ENCODE measurements around the gene AP4B1.
A peak's percentile ranks its signal among the peaks of the same experiment; 100 is the strongest.

Gene AP4B1

GRCh38 chr1:113912594-113913311, 8.2 kb upstream of the AP4B1 start:
- Histone ChIP-seq H3K9ac (ENCODE audit: low read length) (peak overlapping the region; percentile 17), H3K27me3 (replicated peaks; ENCODE audit: control insufficient read depth, insufficient read depth, low read length) (no peaks in the 10 kb centered on the region), H3K4me1 (ENCODE audit: control insufficient read depth, insufficient read depth, low read length) (peaks cover 13% of the 10 kb centered on the region), H3K4me3 (ENCODE audit: low read length) (peak overlapping the region; percentile 28), H3K9me3 (ENCODE audit: control insufficient read depth, low read length) (no peaks in the 10 kb centered on the region), H3K36me3 (ENCODE audit: control insufficient read depth, insufficient read depth, low read length, severe bottlenecking) (peaks cover 26% of the 10 kb centered on the region)
- DNase-seq (ENCODE audit: low read depth): peak; percentile 34

- H3K4me1 ChIP-seq (ENCODE audit: control insufficient read depth, insufficient read depth, low read length): peaks cover 14% of the 10 kb centered on the region
- H3K9me3 ChIP-seq (ENCODE audit: control insufficient read depth, low read length): no peaks in the 10 kb centered on the region
- no peak for DNase-seq (ENCODE audit: low read depth)
- no peaks in the 10 kb centered on the region for H3K27me3 ChIP-seq (replicated peaks; ENCODE audit: control insufficient read depth, insufficient read depth, low read length)
- H3K36me3 ChIP-seq (ENCODE audit: control insufficient read depth, insufficient read depth, low read length, severe bottlenecking): peaks cover 13% of the 10 kb centered on the region
- peak overlapping the region; percentile 89 for H3K4me3 ChIP-seq (ENCODE audit: low read length)
- H3K9ac ChIP-seq (ENCODE audit: low read length): peak overlapping the region; percentile 92
Measured at GRCh38 chr1:113905435-113905861, 849 bp upstream of the AP4B1 start.

GRCh38 chr1:113904293-113904673, 316 bp downstream of the AP4B1 start:
- Histone ChIP-seq H3K9me3 (ENCODE audit: control insufficient read depth, low read length) (no peaks in the 10 kb centered on the region), H3K36me3 (ENCODE audit: control insufficient read depth, insufficient read depth, low read length, severe bottlenecking) (peaks cover 21% of the 10 kb centered on the region), H3K9ac (ENCODE audit: low read length) (peak overlapping the region; percentile 92), H3K4me3 (ENCODE audit: low read length) (peak overlapping the region; percentile 89), H3K27me3 (replicated peaks; ENCODE audit: control insufficient read depth, insufficient read depth, low read length) (no peaks in the 10 kb centered on the region), H3K4me1 (ENCODE audit: control insufficient read depth, insufficient read depth, low read length) (peaks cover 23% of the 10 kb centered on the region)
- no peak for DNase-seq (ENCODE audit: low read depth)

- peaks cover 28% of the 10 kb centered on the region for H3K4me1 ChIP-seq (ENCODE audit: control insufficient read depth, insufficient read depth, low read length)
- no peaks in the 10 kb centered on the region for H3K9me3 ChIP-seq (ENCODE audit: control insufficient read depth, low read length)
- peak overlapping the region; percentile 89 for H3K4me3 ChIP-seq (ENCODE audit: low read length)
- peaks cover 18% of the 10 kb centered on the region for H3K36me3 ChIP-seq (ENCODE audit: control insufficient read depth, insufficient read depth, low read length, severe bottlenecking)
- peak; percentile 8 for DNase-seq (ENCODE audit: low read depth)
- H3K9ac ChIP-seq (ENCODE audit: low read length): peak overlapping the region; percentile 92
- H3K27me3 ChIP-seq (replicated peaks; ENCODE audit: control insufficient read depth, insufficient read depth, low read length): no peaks in the 10 kb centered on the region
Measured at GRCh38 chr1:113903501-113904292, 902 bp downstream of the AP4B1 start.

- Histone ChIP-seq H3K27me3 (replicated peaks; ENCODE audit: control insufficient read depth, insufficient read depth, low read length) (no peaks in the 10 kb centered on the region), H3K9me3 (ENCODE audit: control insufficient read depth, low read length) (no peaks in the 10 kb centered on the region), H3K4me3 (ENCODE audit: low read length) (no peak overlapping the region), H3K36me3 (ENCODE audit: control insufficient read depth, insufficient read depth, low read length, severe bottlenecking) (peaks cover 31% of the 10 kb centered on the region), H3K4me1 (ENCODE audit: control insufficient read depth, insufficient read depth, low read length) (peaks cover 32% of the 10 kb centered on the region), H3K9ac (ENCODE audit: low read length) (no peak overlapping the region)
- no peak for DNase-seq (ENCODE audit: low read depth)
Measured at GRCh38 chr1:113901191-113901590, 3.4 kb downstream of the AP4B1 start.

GRCh38 chr1:113899111-113899510, 5.5 kb downstream of the AP4B1 start:
- Histone ChIP-seq H3K27me3 (replicated peaks; ENCODE audit: control insufficient read depth, insufficient read depth, low read length) (no peaks in the 10 kb centered on the region), H3K9me3 (ENCODE audit: control insufficient read depth, low read length) (no peaks in the 10 kb centered on the region), H3K36me3 (ENCODE audit: control insufficient read depth, insufficient read depth, low read length, severe bottlenecking) (peaks cover 47% of the 10 kb centered on the region), H3K4me1 (ENCODE audit: control insufficient read depth, insufficient read depth, low read length) (peaks cover 26% of the 10 kb centered on the region), H3K9ac (ENCODE audit: low read length) (peak overlapping the region; percentile 43), H3K4me3 (ENCODE audit: low read length) (peak overlapping the region; percentile 6)
- DNase-seq (ENCODE audit: low read depth): peak; percentile 82

GRCh38 chr1:113898241-113898814, 6.3 kb downstream of the AP4B1 start:
- no peaks in the 10 kb centered on the region for H3K9me3 ChIP-seq (ENCODE audit: control insufficient read depth, low read length)
- no peak overlapping the region for H3K4me3 ChIP-seq (ENCODE audit: low read length)
- H3K27me3 ChIP-seq (replicated peaks; ENCODE audit: control insufficient read depth, insufficient read depth, low read length): no peaks in the 10 kb centered on the region
- peaks cover 18% of the 10 kb centered on the region for H3K4me1 ChIP-seq (ENCODE audit: control insufficient read depth, insufficient read depth, low read length)
- no peak for DNase-seq (ENCODE audit: low read depth)
- H3K9ac ChIP-seq (ENCODE audit: low read length): no peak overlapping the region
- H3K36me3 ChIP-seq (ENCODE audit: control insufficient read depth, insufficient read depth, low read length, severe bottlenecking): peaks cover 47% of the 10 kb centered on the region

- no peak overlapping the region for H3K4me3 ChIP-seq (ENCODE audit: low read length)
- H3K36me3 ChIP-seq (ENCODE audit: control insufficient read depth, insufficient read depth, low read length, severe bottlenecking): peaks cover 47% of the 10 kb centered on the region
- no peak for DNase-seq (ENCODE audit: low read depth)
- H3K9me3 ChIP-seq (ENCODE audit: control insufficient read depth, low read length): no peaks in the 10 kb centered on the region
- no peaks in the 10 kb centered on the region for H3K27me3 ChIP-seq (replicated peaks; ENCODE audit: control insufficient read depth, insufficient read depth, low read length)
- no peak overlapping the region for H3K9ac ChIP-seq (ENCODE audit: low read length)
- peaks cover 18% of the 10 kb centered on the region for H3K4me1 ChIP-seq (ENCODE audit: control insufficient read depth, insufficient read depth, low read length)
Measured at GRCh38 chr1:113895961-113896360, 8.6 kb downstream of the AP4B1 start.

- Histone ChIP-seq H3K27me3 (replicated peaks; ENCODE audit: control insufficient read depth, insufficient read depth, low read length) (no peaks in the 10 kb centered on the region), H3K4me3 (ENCODE audit: low read length) (no peak overlapping the region), H3K9ac (ENCODE audit: low read length) (no peak overlapping the region), H3K4me1 (ENCODE audit: control insufficient read depth, insufficient read depth, low read length) (peaks cover 17% of the 10 kb centered on the region), H3K36me3 (ENCODE audit: control insufficient read depth, insufficient read depth, low read length, severe bottlenecking) (peaks cover 45% of the 10 kb centered on the region), H3K9me3 (ENCODE audit: control insufficient read depth, low read length) (no peaks in the 10 kb centered on the region)
- DNase-seq (ENCODE audit: low read depth): no peak
Measured at GRCh38 chr1:113895098-113895497, 9.5 kb downstream of the AP4B1 start.

- no peaks in the 10 kb centered on the region for H3K4me1 ChIP-seq (ENCODE audit: control insufficient read depth, insufficient read depth, low read length)
Measured at GRCh38 chr1:113893267-113893666, 11.3 kb downstream of the AP4B1 start.

GRCh38 chr1:113891631-113892220, 12.9 kb downstream of the AP4B1 start:
- peaks cover 21% of the 10 kb centered on the region for H3K36me3 ChIP-seq (ENCODE audit: control insufficient read depth, insufficient read depth, low read length, severe bottlenecking)
- DNase-seq (ENCODE audit: low read depth): no peak
- no peak overlapping the region for H3K4me3 ChIP-seq (ENCODE audit: low read length)
- no peaks in the 10 kb centered on the region for H3K4me1 ChIP-seq (ENCODE audit: control insufficient read depth, insufficient read depth, low read length)
- H3K9ac ChIP-seq (ENCODE audit: low read length): no peak overlapping the region
- no peaks in the 10 kb centered on the region for H3K9me3 ChIP-seq (ENCODE audit: control insufficient read depth, low read length)
- H3K27me3 ChIP-seq (replicated peaks; ENCODE audit: control insufficient read depth, insufficient read depth, low read length): no peaks in the 10 kb centered on the region

More at GRCh38 chr1:113893267-113893666, 11.3 kb downstream of the AP4B1 start:
- Histone ChIP-seq H3K9ac (ENCODE audit: low read length) (no peak overlapping the region), H3K4me3 (ENCODE audit: low read length) (no peak overlapping the region), H3K9me3 (ENCODE audit: control insufficient read depth, low read length) (no peaks in the 10 kb centered on the region), H3K27me3 (replicated peaks; ENCODE audit: control insufficient read depth, insufficient read depth, low read length) (no peaks in the 10 kb centered on the region), H3K36me3 (ENCODE audit: control insufficient read depth, insufficient read depth, low read length, severe bottlenecking) (peaks cover 34% of the 10 kb centered on the region)
- no peak for DNase-seq (ENCODE audit: low read depth)

All from adipocyte (in vitro differentiated cells).